ENCODE measurements around the gene KIAA0040. TPM values are rescaled to one million over a fixed set of nuclear protein-coding genes. Genes with fewer than 3 reads are reported as not detected.
A peak's percentile ranks its signal among the peaks of the same experiment; 100 is the strongest.

Gene KIAA0040
- total RNA-seq, 1 donor from 2014 or later: 44.8 TPM

DNA sequence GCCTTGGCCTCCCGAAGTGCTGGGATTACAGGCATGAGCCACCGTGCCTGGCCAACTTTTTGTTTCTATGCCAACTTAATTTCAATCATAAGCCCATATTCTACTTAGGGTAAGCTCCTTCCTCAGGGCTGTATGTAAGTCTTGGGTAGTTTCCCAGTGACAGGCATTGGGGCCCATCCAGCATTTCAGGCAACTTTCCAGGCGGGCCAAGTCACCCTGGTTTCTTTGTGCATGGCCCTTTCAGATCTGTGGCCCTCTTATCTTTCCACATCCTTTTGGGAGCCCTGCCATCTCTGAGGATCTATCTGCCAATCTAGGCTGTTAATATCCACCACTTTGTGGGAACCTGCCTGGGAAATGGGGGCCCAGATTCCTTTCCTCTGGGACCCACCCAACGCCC, 66.2 kb downstream of the KIAA0040 start:
- no peaks in the 10 kb centered on the region for H3K36me3 ChIP-seq
- intact Hi-C loops (cut with DNase I): no loop called here
- DNase-seq (no peak), ATAC-seq (no peak)
- H3K9me3 ChIP-seq: no peaks in the 10 kb centered on the region
- peak overlapping the region; percentile 36 for H3K27ac ChIP-seq
- TF ChIP-seq, protein P1, sequence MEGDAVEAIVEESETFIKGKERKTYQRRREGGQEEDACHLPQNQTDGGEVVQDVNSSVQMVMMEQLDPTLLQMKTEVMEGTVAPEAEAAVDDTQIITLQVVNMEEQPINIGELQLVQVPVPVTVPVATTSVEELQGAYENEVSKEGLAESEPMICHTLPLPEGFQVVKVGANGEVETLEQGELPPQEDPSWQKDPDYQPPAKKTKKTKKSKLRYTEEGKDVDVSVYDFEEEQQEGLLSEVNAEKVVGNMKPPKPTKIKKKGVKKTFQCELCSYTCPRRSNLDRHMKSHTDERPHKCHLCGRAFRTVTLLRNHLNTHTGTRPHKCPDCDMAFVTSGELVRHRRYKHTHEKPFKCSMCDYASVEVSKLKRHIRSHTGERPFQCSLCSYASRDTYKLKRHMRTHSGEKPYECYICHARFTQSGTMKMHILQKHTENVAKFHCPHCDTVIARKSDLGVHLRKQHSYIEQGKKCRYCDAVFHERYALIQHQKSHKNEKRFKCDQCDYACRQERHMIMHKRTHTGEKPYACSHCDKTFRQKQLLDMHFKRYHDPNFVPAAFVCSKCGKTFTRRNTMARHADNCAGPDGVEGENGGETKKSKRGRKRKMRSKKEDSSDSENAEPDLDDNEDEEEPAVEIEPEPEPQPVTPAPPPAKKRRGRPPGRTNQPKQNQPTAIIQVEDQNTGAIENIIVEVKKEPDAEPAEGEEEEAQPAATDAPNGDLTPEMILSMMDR (IDR thresholded peaks at IDR 0.05): no peak
- peaks cover 44% of the 10 kb centered on the region for H3K4me1 ChIP-seq
- H3K27me3 ChIP-seq: no peaks in the 10 kb centered on the region
- H3K4me3 ChIP-seq: no peak overlapping the region

DNA sequence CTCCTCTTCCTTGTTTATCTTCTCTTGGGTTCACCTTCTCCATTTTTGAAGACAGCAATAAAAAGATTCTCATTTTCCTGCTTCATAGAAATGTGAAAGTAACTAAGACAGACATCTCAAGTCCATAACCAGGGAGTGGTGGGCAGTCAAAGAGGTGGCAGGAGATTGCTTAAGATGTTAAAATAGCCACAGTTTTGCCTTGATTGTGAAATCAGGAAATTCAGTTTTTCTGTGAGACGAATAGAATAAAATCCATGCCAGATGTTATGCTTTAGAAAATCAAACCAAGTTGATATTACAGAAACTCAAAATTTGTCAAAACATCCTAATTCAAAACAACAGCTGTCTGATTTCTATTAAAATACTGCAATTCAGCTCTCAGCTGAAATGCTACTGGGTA, 67.7 kb downstream of the KIAA0040 start:
- Histone ChIP-seq H3K4me1 (peaks cover 39% of the 10 kb centered on the region), H3K4me3 (no peak overlapping the region), H3K9me3 (no peaks in the 10 kb centered on the region), H3K27me3 (no peaks in the 10 kb centered on the region), H3K27ac (peak overlapping the region; percentile 47), H3K36me3 (no peaks in the 10 kb centered on the region)
- DNase-seq: no peak
- no peak for ATAC-seq
- TF ChIP-seq, protein P1 (IDR thresholded peaks at IDR 0.05): no peak
- intact Hi-C loops (cut with DNase I): no loop called here

DNA sequence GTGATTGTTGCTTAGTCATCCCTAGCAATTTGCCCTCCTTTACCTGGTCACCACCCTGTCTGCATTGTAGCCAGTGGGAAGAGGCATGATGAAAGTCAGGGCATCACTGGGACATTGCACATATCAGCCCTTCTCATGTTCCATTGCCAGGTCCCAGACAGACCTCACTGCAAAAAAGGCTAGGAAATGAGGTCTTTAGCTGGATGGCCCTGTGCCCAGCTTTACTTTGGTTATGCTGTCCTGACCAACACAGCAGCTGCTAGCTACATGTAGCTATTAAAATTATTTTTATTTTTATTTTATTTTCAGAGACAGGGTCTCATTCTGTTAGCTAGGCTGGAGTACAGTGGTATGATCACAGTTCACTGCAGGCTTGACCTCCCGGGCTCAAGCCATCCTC, 72.1 kb downstream of the KIAA0040 start:
- intact Hi-C loops (cut with DNase I): no loop called here
- no peak for DNase-seq
- H3K9me3 ChIP-seq: no peaks in the 10 kb centered on the region
- H3K36me3 ChIP-seq: no peaks in the 10 kb centered on the region
- no peak overlapping the region for H3K4me3 ChIP-seq
- peaks cover 5% of the 10 kb centered on the region for H3K4me1 ChIP-seq
- TF ChIP-seq, protein P1 (IDR thresholded peaks at IDR 0.05): no peak
- no peak for ATAC-seq
- no peak overlapping the region for H3K27ac ChIP-seq
- no peaks in the 10 kb centered on the region for H3K27me3 ChIP-seq

DNA sequence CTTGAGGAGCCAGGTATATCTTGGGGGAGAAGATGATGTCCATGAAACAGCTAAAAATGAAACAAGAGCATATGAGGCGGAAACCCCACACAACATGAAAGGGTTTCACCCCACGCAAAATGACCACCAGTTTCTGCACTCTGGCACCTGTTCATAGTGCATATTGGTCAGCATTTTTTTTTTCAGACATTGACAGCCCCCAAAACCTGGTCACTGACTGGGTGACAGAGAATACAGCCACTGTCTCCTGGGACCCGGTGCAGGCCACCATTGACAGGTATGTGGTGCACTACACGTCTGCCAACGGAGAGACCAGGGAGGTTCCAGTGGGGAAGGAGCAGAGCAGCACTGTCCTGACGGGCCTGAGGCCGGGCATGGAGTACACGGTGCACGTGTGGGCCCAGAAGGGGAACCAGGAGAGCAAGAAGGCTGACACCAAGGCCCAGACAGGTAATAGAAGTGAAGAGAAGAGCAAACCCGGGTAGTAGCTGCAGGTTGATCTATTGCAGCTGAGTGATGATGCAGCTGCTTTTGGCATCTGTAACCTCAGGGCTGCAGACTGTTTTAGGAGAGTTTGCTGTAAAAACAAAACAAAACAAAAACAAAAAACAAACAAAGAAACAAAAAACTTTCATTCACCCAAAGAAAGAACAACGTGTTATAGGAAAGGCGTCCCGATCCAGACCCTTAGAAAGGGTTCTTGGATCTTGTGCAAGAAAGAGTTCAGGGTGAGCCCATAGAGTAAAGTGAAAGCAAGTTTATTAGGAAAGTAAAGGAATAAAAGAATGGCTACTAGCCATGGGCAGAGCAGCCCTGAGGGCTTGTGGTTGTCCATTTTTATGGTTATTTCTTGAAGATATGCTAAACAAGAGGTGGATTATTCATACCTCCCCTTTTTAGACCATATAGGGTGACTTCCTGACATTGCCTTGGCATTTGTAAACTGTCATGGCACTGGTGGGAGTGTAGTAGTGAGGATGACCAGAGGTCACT, 73.9 kb downstream of the KIAA0040 start:
- H3K36me3 ChIP-seq: no peaks in the 10 kb centered on the region
- ATAC-seq (no peak), DNase-seq (no peak)
- H3K27me3 ChIP-seq: no peaks in the 10 kb centered on the region
- peaks cover 5% of the 10 kb centered on the region for H3K9me3 ChIP-seq
- intact Hi-C loops (cut with DNase I): no loop called here
- H3K4me1 ChIP-seq: no peaks in the 10 kb centered on the region
- no peak overlapping the region for H3K4me3 ChIP-seq
- no peak overlapping the region for H3K27ac ChIP-seq
- TF ChIP-seq, protein P1 (IDR thresholded peaks at IDR 0.05): no peak

DNA sequence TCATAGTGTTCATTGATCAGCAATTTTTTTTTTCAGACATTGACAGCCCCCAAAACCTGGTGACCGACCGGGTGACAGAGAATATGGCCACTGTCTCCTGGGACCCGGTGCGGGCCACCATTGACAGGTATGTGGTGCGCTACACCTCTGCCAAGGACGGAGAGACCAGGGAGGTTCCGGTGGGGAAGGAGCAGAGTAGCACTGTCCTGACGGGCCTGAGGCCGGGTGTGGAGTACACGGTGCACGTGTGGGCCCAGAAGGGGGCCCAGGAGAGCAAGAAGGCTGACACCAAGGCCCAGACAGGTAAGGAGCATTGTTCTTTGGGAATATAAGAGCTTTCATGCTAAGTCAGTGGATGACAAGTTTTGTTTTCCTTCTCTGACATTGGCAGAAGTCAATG, 75.7 kb downstream of the KIAA0040 start:
- no peak overlapping the region for H3K27ac ChIP-seq
- no peaks in the 10 kb centered on the region for H3K4me1 ChIP-seq
- no peak overlapping the region for H3K4me3 ChIP-seq
- no peaks in the 10 kb centered on the region for H3K27me3 ChIP-seq
- no peak for DNase-seq
- H3K9me3 ChIP-seq: peaks cover 10% of the 10 kb centered on the region
- TF ChIP-seq, protein P1 (IDR thresholded peaks at IDR 0.05): no peak
- no peaks in the 10 kb centered on the region for H3K36me3 ChIP-seq
- peak; percentile 22 for ATAC-seq
- intact Hi-C loops (cut with DNase I): no loop called here
